Hepatocyte (in vitro differentiated cells): ENCODE data around the gene PNMA6F. TPM values are rescaled to one million over a fixed set of nuclear protein-coding genes. Genes with fewer than 3 reads are reported as not detected.

Experiments used
- DNase-seq: peaks from one replicate; pipeline ENCODE4 v3.0.0-alpha.2; 2016; ENCODE audit warnings: low spot score
- H2AFZ ChIP-seq: fragments of 200-600 bp; sonication (generic); 2 replicates; pipeline ENCODE4 v1.6.0; 2016; ENCODE audit warnings: antibody characterized with exemption, mild to moderate bottlenecking
- H3K27ac ChIP-seq: fragments of 200-600 bp; sonication (generic); 2 replicates; pipeline ENCODE4 v1.5.1; 2016; ENCODE audit warnings: mild to moderate bottlenecking
- H3K27me3 ChIP-seq: fragments of 200-600 bp; sonication (generic); 2 replicates; pipeline ENCODE4 v1.6.1; 2016
- H3K36me3 ChIP-seq: fragments of 200-600 bp; sonication (generic); replicated peaks from 2 replicates; pipeline ENCODE4 v1.5.1; 2016; ENCODE audit warnings: low read depth; ENCODE audit not compliant: insufficient read depth
- H3K4me1 ChIP-seq: fragments of 200-600 bp; sonication (generic); 2 replicates; pipeline ENCODE4 v1.5.1; 2016; ENCODE audit warnings: mild to moderate bottlenecking, moderate library complexity; ENCODE audit not compliant: insufficient read depth
- H3K4me2 ChIP-seq: fragments of 200-600 bp; sonication (generic); 2 replicates; pipeline ENCODE4 v1.6.0; 2016
- H3K4me3 ChIP-seq: fragments of 200-600 bp; sonication (generic); 2 replicates; pipeline ENCODE4 v1.5.1; 2016; ENCODE audit warnings: mild to moderate bottlenecking
- H3K79me2 ChIP-seq: fragments of 200-600 bp; sonication (generic); 2 replicates; pipeline ENCODE4 v1.6.0; 2017; ENCODE audit warnings: mild to moderate bottlenecking
- H3K9me2 ChIP-seq: fragments of 200-600 bp; sonication (generic); replicated peaks from 2 replicates; pipeline ENCODE4 v1.6.0; 2017; ENCODE audit warnings: mild to moderate bottlenecking; ENCODE audit not compliant: insufficient read depth
- H3K9me3 ChIP-seq: fragments of 200-600 bp; sonication (generic); 2 replicates; pipeline ENCODE4 v1.5.1; 2016; ENCODE audit warnings: low read depth, mild to moderate bottlenecking
- H4K20me1 ChIP-seq: fragments of 200-600 bp; sonication (generic); 2 replicates; pipeline ENCODE4 v1.6.0; 2016; ENCODE audit warnings: mild to moderate bottlenecking; ENCODE audit not compliant: insufficient read depth, poor library complexity, severe bottlenecking
- CTCF ChIP-seq: fragments of 200-600 bp; sonication (generic); IDR thresholded peaks from 2 replicates; pipeline ENCODE4 v1.5.1; 2016; ENCODE audit warnings: antibody characterized with exemption, mild to moderate bottlenecking; ENCODE audit not compliant: poor library complexity
- EZH2 ChIP-seq: fragments of 200-600 bp; sonication (generic); IDR thresholded peaks from 2 replicates; pipeline ENCODE4 v1.6.1; 2016; ENCODE audit warnings: antibody characterized with exemption, mild to moderate bottlenecking, borderline replicate concordance
- EZH2phosphoT487 ChIP-seq: fragments of 200-600 bp; sonication (generic); IDR thresholded peaks from one replicate; pipeline ENCODE4 v1.6.1; 2018; ENCODE audit warnings: antibody characterized with exemption, mild to moderate bottlenecking, low read depth, moderate library complexity; ENCODE audit not compliant: unreplicated experiment, severe bottlenecking
- WGBS: methylation state at CpG from one replicate; pipeline ENCODE4 v1.1.6; 2016; ENCODE audit warnings: low lambda C conversion rate; ENCODE audit errors: missing lambda C conversion rate; 5-methylcytosine and 5-hydroxymethylcytosine counted together
- polyA plus RNA-seq: library from polyadenylated mRNA; unstranded; fragments of >200 nt; fragmentation: Nextera tagmentation; extraction: Ambion mirVana; gene quantifications from 2 replicates; pipeline ENCODE4 v1.2.1, GENCODE V29; 2016
- total RNA-seq: library from RNA; depleted of rRNA; stranded (reverse); fragments of >200 nt; gene quantifications from 2 replicates; pipeline ENCODE4 v1.2.3, GENCODE V29; 2014

PNMA6F gene
- total and polyA plus RNA-seq, 2 experiments from 2014 or later: not detected

GRCh38 chrX:153343674-153344073, 22.1 kb upstream of the PNMA6F start:
- no peaks in the 10 kb centered on the region for H3K36me3 ChIP-seq
- WGBS: 65% methylated on average over 2 of the region's 2 CpGs
- no peaks in the 10 kb centered on the region for H3K4me1 ChIP-seq
- H2AFZ ChIP-seq: no peak overlapping the region
- peaks cover 3% of the 10 kb centered on the region for H3K79me2 ChIP-seq
- TF ChIP-seq EZH2 (no peak), CTCF (no peak), EZH2phosphoT487 (no peak)
- DNase-seq: no peak
- no peaks in the 10 kb centered on the region for H3K9me3 ChIP-seq
- no peak overlapping the region for H3K4me3 ChIP-seq
- no peaks in the 10 kb centered on the region for H4K20me1 ChIP-seq
- no peaks in the 10 kb centered on the region for H3K27me3 ChIP-seq
- H3K27ac ChIP-seq: no peak overlapping the region
- H3K4me2 ChIP-seq: no peak overlapping the region
- no peaks in the 10 kb centered on the region for H3K9me2 ChIP-seq

- WGBS: 71% methylated on average over 9 of the region's 9 CpGs
- no peak for DNase-seq
- Histone ChIP-seq H2AFZ (no peak overlapping the region), H3K36me3 (no peaks in the 10 kb centered on the region), H3K4me2 (no peak overlapping the region), H3K4me1 (no peaks in the 10 kb centered on the region), H3K9me2 (no peaks in the 10 kb centered on the region), H3K27me3 (no peaks in the 10 kb centered on the region), H3K27ac (no peak overlapping the region), H3K79me2 (peaks cover 3% of the 10 kb centered on the region), H3K4me3 (no peak overlapping the region), H3K9me3 (no peaks in the 10 kb centered on the region), H4K20me1 (no peaks in the 10 kb centered on the region)
- TF ChIP-seq CTCF: no peak
- no peak for TF ChIP-seq EZH2
- no peak for TF ChIP-seq EZH2phosphoT487
These were observed 21.4 kb upstream of the PNMA6F start for GRCh38 chrX:153342762-153343558.

GRCh38 chrX:153340111-153340510, 18.5 kb upstream of the PNMA6F start:
- TF ChIP-seq EZH2phosphoT487: no peak
- TF ChIP-seq CTCF: no peak
- TF ChIP-seq EZH2: no peak

More at GRCh38 chrX:153340111-153340510, 18.5 kb upstream of the PNMA6F start:
- H3K4me1 ChIP-seq: no peaks in the 10 kb centered on the region
- H3K27me3 ChIP-seq: no peaks in the 10 kb centered on the region
- no peaks in the 10 kb centered on the region for H3K36me3 ChIP-seq
- no peak for DNase-seq
- WGBS: 92% methylated on average over 6 of the region's 6 CpGs
- H4K20me1 ChIP-seq: peaks cover 2% of the 10 kb centered on the region
- peaks cover 22% of the 10 kb centered on the region for H3K79me2 ChIP-seq
- H3K4me2 ChIP-seq: no peak overlapping the region
- no peaks in the 10 kb centered on the region for H3K9me3 ChIP-seq
- no peak overlapping the region for H3K27ac ChIP-seq
- H3K9me2 ChIP-seq: no peaks in the 10 kb centered on the region
- H3K4me3 ChIP-seq: no peak overlapping the region
- no peak overlapping the region for H2AFZ ChIP-seq
